ENCODE results near the gene CAMKMT. TPM values are rescaled to one million over a fixed set of nuclear protein-coding genes. Genes with fewer than 3 reads are reported as not detected.

CAMKMT gene
- total RNA-seq, 1 donor from 2014 or later, result 5.6 TPM

- DNase-seq (ENCODE audit: low spot score), result no peak
- intact Hi-C loops (cut with DNase I), result no loop called here
Measured at GRCh38 chr2:44705876-44706480, 344.2 kb downstream of the CAMKMT start.

- intact Hi-C loops (cut with DNase I), result no loop called here
- no peak for DNase-seq (ENCODE audit: low spot score)
Measured at GRCh38 chr2:44706681-44707553, 345.2 kb downstream of the CAMKMT start.

GRCh38 chr2:44707945-44708660 is 346.4 kb downstream of the CAMKMT start:
- intact Hi-C loops (cut with DNase I), result no loop called here
- DNase-seq (ENCODE audit: low spot score), result no peak

GRCh38 chr2:44708661-44709000 is 346.9 kb downstream of the CAMKMT start:
- DNase-seq (ENCODE audit: low spot score), result no peak
- intact Hi-C loops (cut with DNase I), result no loop called here

- no peak for DNase-seq (ENCODE audit: low spot score)
- intact Hi-C loops (cut with DNase I), result no loop called here
Measured at GRCh38 chr2:44713170-44713569, 351.4 kb downstream of the CAMKMT start.

GRCh38 chr2:44715671-44716081 is 353.9 kb downstream of the CAMKMT start:
- no peak for DNase-seq (ENCODE audit: low spot score)
- intact Hi-C loops (cut with DNase I), result no loop called here

- DNase-seq (ENCODE audit: low spot score), result no peak
- intact Hi-C loops (cut with DNase I), result no loop called here
Measured at GRCh38 chr2:44716131-44716530, 354.4 kb downstream of the CAMKMT start.

GRCh38 chr2:44718431-44718830 is 356.7 kb downstream of the CAMKMT start:
- intact Hi-C loops (cut with DNase I), result no loop called here
- no peak for DNase-seq (ENCODE audit: low spot score)

GRCh38 chr2:44719562-44719961 is 357.8 kb downstream of the CAMKMT start:
- DNase-seq (ENCODE audit: low spot score), result no peak
- intact Hi-C loops (cut with DNase I), result no loop called here

GRCh38 chr2:44722026-44722625 is 360.4 kb downstream of the CAMKMT start:
- intact Hi-C loops (cut with DNase I), result no loop called here
- DNase-seq (ENCODE audit: low spot score), result no peak

- DNase-seq (ENCODE audit: low spot score), result no peak
- intact Hi-C loops (cut with DNase I), result no loop called here
Measured at GRCh38 chr2:44723921-44724320, 362.2 kb downstream of the CAMKMT start.

- no peak for DNase-seq (ENCODE audit: low spot score)
- intact Hi-C loops (cut with DNase I), result no loop called here
Measured at GRCh38 chr2:44730593-44730992, 368.8 kb downstream of the CAMKMT start.

- intact Hi-C loops (cut with DNase I), result no loop called here
- no peak for DNase-seq (ENCODE audit: low spot score)
Measured at GRCh38 chr2:44731505-44731904, 369.8 kb downstream of the CAMKMT start.

GRCh38 chr2:44736270-44736942 is 374.7 kb downstream of the CAMKMT start:
- no peak for DNase-seq (ENCODE audit: low spot score)

GRCh38 chr2:44740678-44741077 is 378.9 kb downstream of the CAMKMT start:
- DNase-seq (ENCODE audit: low spot score), result no peak
- intact Hi-C loops (cut with DNase I), result no loop called here

More at GRCh38 chr2:44736270-44736942, 374.7 kb downstream of the CAMKMT start:
- intact Hi-C loops (cut with DNase I), result no loop called here

- no peak for DNase-seq (ENCODE audit: low spot score)
- intact Hi-C loops (cut with DNase I), result no loop called here
Measured at GRCh38 chr2:44741507-44741906, 379.8 kb downstream of the CAMKMT start.

GRCh38 chr2:44742057-44742456 is 380.3 kb downstream of the CAMKMT start:
- no peak for DNase-seq (ENCODE audit: low spot score)
- intact Hi-C loops (cut with DNase I), result no loop called here

- no peak for DNase-seq (ENCODE audit: low spot score)
- intact Hi-C loops (cut with DNase I), result no loop called here
Measured at GRCh38 chr2:44743473-44743872, 381.7 kb downstream of the CAMKMT start.

- DNase-seq (ENCODE audit: low spot score), result no peak
- intact Hi-C loops (cut with DNase I), result no loop called here
Measured at GRCh38 chr2:44744961-44745892, 383.5 kb downstream of the CAMKMT start.

Measured in cardiac septum (tissue), 1 donor.